Activated T-helper 1 cell treated with anti-CD3 and anti-CD28 coated beads, Interleukin-12 subunit alpha, Interleukin-12 subunit beta, Interleukin-2, Interleukin-4 antibody, amounts not matched to agents 30 ng/mL and 10 ng/mL and 1 ng/mL, durations not matched to agents 14 hours and 24 hours and 36 hours (primary cell): ENCODE data around the gene SLC34A2. TPM values are rescaled to one million over a fixed set of nuclear protein-coding genes. Genes with fewer than 3 reads are reported as not detected.
"Not testable (repeated sequence)": the region's sequence is repeated elsewhere in the genome, so short reads cannot be mapped to it uniquely, and the experiment has no call there.

Source experiments
- DNase-seq: peaks from one replicate; pipeline ENCODE4 v3.0.0; 2021; ENCODE audit warnings: low spot score
- H3K27ac Mint-ChIP-seq: one replicate; pipeline ENCODE4 v1.8.0; 2021; ENCODE audit warnings: mild to moderate bottlenecking, mixed read lengths
- H3K27me3 Mint-ChIP-seq: one replicate; pipeline ENCODE4 v1.8.0; 2022; ENCODE audit warnings: mild to moderate bottlenecking, moderate library complexity, mixed read lengths; ENCODE audit not compliant: insufficient read depth
- H3K36me3 Mint-ChIP-seq: one replicate; pipeline ENCODE4 v1.8.0; 2021; ENCODE audit warnings: low read depth, mixed read lengths
- H3K4me1 Mint-ChIP-seq: one replicate; pipeline ENCODE4 v1.8.0; 2021; ENCODE audit warnings: low read depth, mixed read lengths
- H3K4me3 Mint-ChIP-seq: one replicate; pipeline ENCODE4 v1.8.0; 2021; ENCODE audit warnings: mild to moderate bottlenecking, moderate library complexity, mixed read lengths
- H3K9me3 Mint-ChIP-seq: one replicate; pipeline ENCODE4 v1.8.0; 2021; ENCODE audit warnings: mixed read lengths
- intact Hi-C: fragments of 100-400 bp; cut with micrococcal nuclease; formaldehyde crosslinking; loops from one replicate; pipeline ENCODE4 v1.15.1; 2024
- total RNA-seq: library from RNA; stranded (reverse); gene quantifications from 2 replicates; pipeline ENCODE4 v1.2.3, GENCODE V29; 2022

Gene SLC34A2
- total RNA-seq, 1 donor from 2014 or later = not detected

DNA sequence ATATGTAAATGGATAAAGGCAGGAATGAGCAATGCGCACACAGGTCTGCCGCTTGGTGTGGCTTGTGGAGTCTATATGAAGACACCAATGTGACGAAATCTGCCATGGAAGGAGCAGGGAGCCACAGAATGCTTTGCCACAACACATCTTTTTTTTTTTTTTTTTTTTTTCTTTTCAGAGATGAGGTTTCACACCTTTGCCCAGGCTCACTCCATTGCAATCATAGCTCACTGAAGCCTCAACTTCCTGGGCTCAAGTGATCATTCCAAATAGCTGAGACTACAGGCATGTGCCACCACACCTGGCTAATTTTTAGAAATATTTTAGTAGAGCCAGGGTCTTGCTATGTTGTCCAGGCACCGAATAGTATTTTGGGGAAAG is 17.4 kb upstream of the SLC34A2 start:
- Mint-ChIP-seq H3K4me3 (no peak overlapping the region), H3K9me3 (no peaks in the 10 kb centered on the region), H3K27me3 (no peaks in the 10 kb centered on the region), H3K4me1 (no peaks in the 10 kb centered on the region), H3K27ac (no peak overlapping the region), H3K36me3 (no peaks in the 10 kb centered on the region)
- DNase-seq = no peak
- intact Hi-C loops = no loop called here

DNA sequence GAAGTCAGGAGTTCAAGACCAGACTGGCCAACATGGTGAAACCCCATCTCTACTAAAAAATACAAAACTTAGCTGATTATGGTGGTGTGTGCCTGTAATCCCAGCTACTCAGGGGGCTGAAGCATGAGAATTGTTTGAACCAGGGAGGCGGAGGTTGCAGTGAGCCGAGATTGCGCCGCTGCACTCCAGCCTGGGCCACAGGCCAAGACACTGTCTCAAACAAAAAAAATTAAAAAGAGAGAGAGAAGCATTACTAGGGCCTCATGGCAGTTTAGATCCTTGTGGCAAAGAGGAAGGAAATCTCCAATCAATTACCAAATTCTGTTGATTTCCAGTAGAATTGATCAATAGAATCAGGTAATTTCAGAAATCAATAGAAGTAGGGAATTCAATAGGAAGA is 16.8 kb upstream of the SLC34A2 start:
- H3K4me3 Mint-ChIP-seq = no peak overlapping the region
- no peaks in the 10 kb centered on the region for H3K4me1 Mint-ChIP-seq
- no peak for DNase-seq
- intact Hi-C loops = no loop called here
- H3K9me3 Mint-ChIP-seq = no peaks in the 10 kb centered on the region
- no peaks in the 10 kb centered on the region for H3K27me3 Mint-ChIP-seq
- H3K36me3 Mint-ChIP-seq = no peaks in the 10 kb centered on the region
- H3K27ac Mint-ChIP-seq = no peak overlapping the region

DNA sequence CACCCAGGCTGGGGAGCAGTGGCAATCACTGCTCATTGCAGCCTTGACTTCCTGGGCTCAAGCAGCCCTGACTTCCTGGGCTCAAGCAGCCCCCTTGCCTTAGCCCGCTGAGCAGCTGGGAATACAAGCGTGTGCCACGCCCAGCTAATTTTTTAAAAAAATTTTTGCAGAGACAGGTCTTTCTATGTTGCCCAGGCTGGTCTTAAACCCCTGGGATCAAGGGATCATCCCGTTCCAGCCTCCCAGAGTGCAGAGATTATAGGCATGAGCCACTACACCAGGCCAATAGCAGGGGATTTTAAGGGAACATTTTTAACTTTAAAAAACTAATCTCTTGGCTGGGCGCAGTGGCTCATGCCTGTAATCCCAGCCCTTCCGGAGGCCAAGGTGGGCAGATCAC is 5.3 kb upstream of the SLC34A2 start:
- intact Hi-C loops = no loop called here
- DNase-seq = no peak
- no peaks in the 10 kb centered on the region for H3K4me1 Mint-ChIP-seq
- H3K36me3 Mint-ChIP-seq = no peaks in the 10 kb centered on the region
- H3K9me3 Mint-ChIP-seq = no peaks in the 10 kb centered on the region
- H3K27ac Mint-ChIP-seq = no peak overlapping the region
- H3K27me3 Mint-ChIP-seq = peaks cover 22% of the 10 kb centered on the region
- no peak overlapping the region for H3K4me3 Mint-ChIP-seq

DNA sequence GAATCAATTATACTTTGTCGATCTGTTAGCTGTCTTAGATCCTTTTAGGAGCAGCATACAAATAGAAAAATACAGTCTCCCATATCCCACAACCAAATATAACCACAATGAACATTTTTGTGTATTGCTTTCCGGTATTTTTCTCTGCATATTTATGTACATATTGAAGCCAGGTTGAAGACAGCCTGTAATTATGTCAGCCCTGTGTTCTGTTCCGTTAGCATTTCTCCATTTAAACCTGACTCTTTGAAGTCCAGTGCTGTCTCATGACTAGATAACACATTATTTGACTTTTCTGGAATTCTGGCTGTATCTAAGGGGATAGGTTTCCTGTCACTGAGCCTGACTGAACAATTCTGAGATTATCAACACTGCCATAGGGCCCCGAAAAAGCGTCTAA is 4.0 kb upstream of the SLC34A2 start:
- Mint-ChIP-seq H3K4me1 (no peaks in the 10 kb centered on the region), H3K4me3 (no peak overlapping the region), H3K36me3 (no peaks in the 10 kb centered on the region), H3K9me3 (no peaks in the 10 kb centered on the region), H3K27me3 (peaks cover 32% of the 10 kb centered on the region), H3K27ac (no peak overlapping the region)
- intact Hi-C loops = no loop called here
- no peak for DNase-seq

DNA sequence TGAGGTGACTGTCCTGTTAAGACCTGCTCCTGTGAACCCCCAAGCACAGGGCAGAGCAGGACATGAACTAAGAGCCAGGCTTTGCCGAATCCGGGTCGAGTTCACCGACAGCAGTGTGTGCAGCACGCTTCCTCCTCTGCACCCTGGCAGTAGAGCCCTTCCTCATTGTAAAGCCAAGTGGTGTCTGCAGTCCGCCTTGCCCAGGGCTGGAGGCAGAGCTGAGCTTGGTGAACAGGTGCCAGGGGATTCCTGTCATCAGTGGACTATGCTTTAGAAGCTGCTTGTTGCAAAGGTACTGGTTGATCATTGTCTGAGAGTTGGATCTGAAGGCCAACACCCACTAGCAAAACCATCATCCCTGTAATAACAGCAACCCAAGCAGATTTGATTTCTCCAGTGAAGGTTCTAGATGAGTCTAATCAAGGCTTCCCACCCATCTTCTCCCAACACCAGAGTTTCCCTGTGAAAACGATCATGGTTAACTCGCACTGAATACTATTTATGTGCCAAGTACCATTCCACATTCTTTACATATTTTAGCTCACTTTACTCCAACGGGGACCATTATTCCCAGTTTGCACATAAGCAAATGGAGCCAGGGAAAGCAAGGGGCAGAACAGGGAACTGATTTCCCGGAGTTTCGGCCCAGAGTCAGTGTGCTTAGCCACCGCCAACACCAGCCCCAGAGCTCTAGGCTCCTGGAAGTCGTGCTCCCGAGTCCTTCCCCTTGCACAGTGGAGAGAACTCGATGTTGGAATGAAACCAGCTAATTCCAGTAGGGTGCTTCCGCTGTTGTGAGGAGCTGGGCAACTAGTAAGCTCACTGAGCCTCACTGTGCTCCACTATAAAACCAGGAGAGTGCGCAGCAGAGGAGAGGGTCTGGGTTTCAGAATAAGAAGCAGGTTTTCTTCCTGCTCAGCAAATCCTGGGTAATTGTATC is 1.4 kb upstream of the SLC34A2 start:
- DNase-seq = no peak
- intact Hi-C loops = no loop called here
- Mint-ChIP-seq H3K4me1 (no peaks in the 10 kb centered on the region), H3K4me3 (no peak overlapping the region), H3K27ac (no peak overlapping the region), H3K27me3 (peaks cover 35% of the 10 kb centered on the region), H3K9me3 (no peaks in the 10 kb centered on the region), H3K36me3 (no peaks in the 10 kb centered on the region)

DNA sequence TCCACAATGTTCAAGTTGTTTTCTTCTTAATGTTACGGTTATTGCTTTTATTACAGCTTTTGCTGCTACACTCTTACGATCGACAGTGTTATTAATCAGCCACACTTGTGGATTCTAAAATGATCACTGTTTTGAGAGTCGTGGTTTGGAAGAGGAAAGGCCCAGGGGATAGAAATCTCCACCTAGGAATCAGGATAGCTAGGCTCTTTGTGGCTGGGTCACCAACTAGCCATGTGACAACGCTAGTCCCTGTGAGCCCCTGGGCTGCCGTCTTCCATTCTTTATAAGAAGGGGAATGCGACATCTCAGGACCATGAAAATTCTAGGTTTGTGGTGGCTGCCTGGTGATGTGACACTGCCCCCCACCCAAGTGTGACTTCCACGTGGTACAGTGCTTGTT is 380 bp downstream of the SLC34A2 start:
- no peak overlapping the region for H3K27ac Mint-ChIP-seq
- no peak for DNase-seq
- intact Hi-C loops = no loop called here
- no peaks in the 10 kb centered on the region for H3K4me1 Mint-ChIP-seq
- H3K4me3 Mint-ChIP-seq = no peak overlapping the region
- no peaks in the 10 kb centered on the region for H3K36me3 Mint-ChIP-seq
- no peaks in the 10 kb centered on the region for H3K9me3 Mint-ChIP-seq
- H3K27me3 Mint-ChIP-seq = peaks cover 38% of the 10 kb centered on the region

DNA sequence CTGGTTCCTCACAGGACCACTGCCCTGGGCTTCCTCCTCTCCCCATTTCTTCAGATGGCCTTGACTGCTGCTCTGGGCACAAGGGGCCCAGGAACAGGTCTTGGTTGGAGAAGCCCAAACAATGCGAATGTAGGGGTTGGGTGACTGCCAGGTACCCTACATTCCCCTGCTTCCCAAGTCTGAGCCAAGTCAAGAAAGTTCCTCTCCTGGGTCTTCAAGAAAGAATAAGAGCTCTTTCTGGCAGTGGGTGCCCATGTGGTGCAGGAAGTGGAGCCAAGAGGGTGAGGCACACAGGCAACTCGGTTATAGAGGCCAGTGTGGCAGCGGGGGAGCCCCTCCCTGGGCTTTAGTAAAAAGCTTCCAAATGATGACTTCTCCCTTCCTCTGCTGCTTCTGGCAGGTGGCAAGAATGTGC is 2.7 kb downstream of the SLC34A2 start:
- intact Hi-C loops = no loop called here
- Mint-ChIP-seq H3K4me1 (no peaks in the 10 kb centered on the region), H3K27ac (no peak overlapping the region), H3K27me3 (peaks cover 35% of the 10 kb centered on the region), H3K36me3 (no peaks in the 10 kb centered on the region), H3K4me3 (no peak overlapping the region), H3K9me3 (no peaks in the 10 kb centered on the region)
- no peak for DNase-seq

DNA sequence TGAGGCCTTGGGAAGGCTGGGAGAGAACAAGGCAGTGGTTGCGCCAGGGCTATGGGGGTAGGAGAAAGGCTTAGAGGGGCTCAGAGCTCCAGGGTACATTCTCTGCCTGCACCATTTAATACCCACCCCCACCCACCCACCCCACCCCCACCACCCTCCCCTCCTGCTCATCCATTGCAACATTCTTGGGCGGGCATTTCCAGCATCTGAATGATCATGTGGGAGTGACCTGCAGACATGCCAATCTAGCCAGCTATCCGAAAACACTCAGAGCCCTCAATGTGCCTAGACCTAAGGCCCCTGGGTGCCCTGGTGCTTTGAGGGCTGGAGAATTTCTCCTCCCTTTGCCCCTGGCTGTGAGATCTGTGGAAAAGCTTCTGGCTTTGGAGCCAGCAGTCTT is 3.1 kb downstream of the SLC34A2 start:
- Mint-ChIP-seq H3K9me3 (no peaks in the 10 kb centered on the region), H3K27me3 (peaks cover 31% of the 10 kb centered on the region), H3K4me3 (no peak overlapping the region), H3K27ac (no peak overlapping the region), H3K4me1 (no peaks in the 10 kb centered on the region), H3K36me3 (no peaks in the 10 kb centered on the region)
- DNase-seq = no peak
- intact Hi-C loops = no loop called here

DNA sequence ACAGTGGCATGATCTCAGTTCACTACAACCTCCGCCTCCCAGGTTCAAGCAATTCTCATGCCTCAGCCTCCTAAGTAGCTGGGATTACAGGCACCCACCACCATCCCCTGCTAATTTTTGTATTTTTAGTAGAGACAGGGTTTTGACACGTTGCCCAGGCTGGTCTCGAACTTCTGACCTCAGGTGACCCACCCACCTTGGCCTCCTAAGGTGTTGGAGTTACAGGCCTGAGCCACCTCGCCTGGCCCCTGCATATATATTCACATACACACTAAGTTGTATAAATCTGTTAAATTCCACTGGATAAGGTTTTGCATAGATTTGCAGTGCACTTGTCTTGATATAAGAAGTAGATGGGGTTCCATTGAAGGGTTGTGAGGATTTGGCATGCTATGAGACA is 5.8 kb downstream of the SLC34A2 start:
- H3K9me3 Mint-ChIP-seq, H3K27me3 Mint-ChIP-seq, intact Hi-C loops, H3K36me3 Mint-ChIP-seq, H3K4me3 Mint-ChIP-seq, H3K27ac Mint-ChIP-seq, H3K4me1 Mint-ChIP-seq, DNase-seq: not testable (repeated sequence)

DNA sequence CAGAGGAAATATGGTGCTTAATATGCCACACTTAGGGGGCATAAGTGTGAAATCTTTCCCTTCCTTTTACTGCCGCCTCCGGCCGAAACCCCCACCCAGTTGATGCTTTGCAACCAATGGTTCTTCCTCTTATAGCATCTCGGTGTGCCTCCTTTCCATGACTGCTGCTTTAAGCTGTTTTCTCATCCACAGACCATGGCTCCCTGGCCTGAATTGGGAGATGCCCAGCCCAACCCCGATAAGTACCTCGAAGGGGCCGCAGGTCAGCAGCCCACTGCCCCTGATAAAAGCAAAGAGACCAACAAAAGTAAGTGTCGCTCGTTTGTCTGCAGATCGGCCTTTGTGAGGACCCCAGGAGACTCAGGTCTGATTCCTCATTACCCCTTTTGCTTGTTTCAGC is 6.7 kb downstream of the SLC34A2 start:
- intact Hi-C loops = no loop called here
- Mint-ChIP-seq H3K27me3 (peaks cover 6% of the 10 kb centered on the region), H3K4me3 (no peak overlapping the region), H3K27ac (no peak overlapping the region), H3K9me3 (no peaks in the 10 kb centered on the region), H3K36me3 (no peaks in the 10 kb centered on the region), H3K4me1 (no peaks in the 10 kb centered on the region)
- DNase-seq = no peak

DNA sequence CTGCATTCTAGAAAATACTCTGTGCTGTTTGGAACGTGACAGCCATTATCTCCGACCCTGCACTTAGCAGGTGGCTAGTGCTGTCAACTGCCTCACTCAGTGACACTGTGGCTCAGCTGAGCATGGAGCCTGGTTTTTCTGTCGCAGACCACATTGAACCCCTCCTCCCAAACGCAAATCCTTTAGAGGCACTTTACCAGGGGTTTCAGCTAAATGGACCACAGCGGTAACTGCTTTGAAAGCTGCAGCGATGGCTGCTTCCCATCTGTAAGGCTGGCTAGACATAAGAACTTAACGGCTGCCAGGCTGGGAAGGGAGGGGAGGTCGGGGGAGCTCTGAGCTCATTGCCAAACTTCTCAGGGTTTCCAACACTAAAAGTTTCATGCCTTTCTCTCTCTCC is 8.1 kb downstream of the SLC34A2 start:
- DNase-seq = no peak
- Mint-ChIP-seq H3K4me1 (no peaks in the 10 kb centered on the region), H3K36me3 (no peaks in the 10 kb centered on the region), H3K9me3 (no peaks in the 10 kb centered on the region), H3K27me3 (peaks cover 4% of the 10 kb centered on the region), H3K4me3 (no peak overlapping the region), H3K27ac (no peak overlapping the region)
- intact Hi-C loops = no loop called here

DNA sequence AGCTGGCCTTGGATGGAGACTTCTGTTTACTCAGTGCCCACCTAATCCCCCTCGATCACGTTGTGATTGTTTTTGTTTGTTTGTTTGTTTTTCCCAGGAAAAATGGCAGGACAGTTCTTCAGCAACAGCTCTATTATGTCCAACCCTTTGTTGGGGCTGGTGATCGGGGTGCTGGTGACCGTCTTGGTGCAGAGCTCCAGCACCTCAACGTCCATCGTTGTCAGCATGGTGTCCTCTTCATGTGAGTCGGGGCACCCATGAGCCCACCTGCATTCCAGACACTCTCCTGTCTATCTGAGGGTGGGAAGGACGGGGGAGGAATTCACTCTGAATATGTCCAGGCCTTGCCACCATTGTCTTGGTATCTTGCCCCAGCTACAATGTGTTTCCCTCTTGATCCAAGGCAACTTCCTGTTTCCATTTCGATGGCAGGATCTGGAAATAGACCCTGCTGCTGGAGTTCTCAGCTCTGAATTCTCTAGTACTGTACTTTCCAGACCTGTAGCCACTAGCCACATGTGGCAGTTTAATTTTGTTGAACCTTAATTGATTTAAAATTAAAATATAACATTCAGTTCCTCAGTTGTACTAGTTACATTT is 10.5 kb downstream of the SLC34A2 start:
- DNase-seq = no peak
- H3K36me3 Mint-ChIP-seq = no peaks in the 10 kb centered on the region
- H3K27ac Mint-ChIP-seq = no peak overlapping the region
- intact Hi-C loops = no loop called here
- H3K4me3 Mint-ChIP-seq = no peak overlapping the region
- peaks cover 2% of the 10 kb centered on the region for H3K27me3 Mint-ChIP-seq
- H3K9me3 Mint-ChIP-seq = no peaks in the 10 kb centered on the region
- no peaks in the 10 kb centered on the region for H3K4me1 Mint-ChIP-seq

DNA sequence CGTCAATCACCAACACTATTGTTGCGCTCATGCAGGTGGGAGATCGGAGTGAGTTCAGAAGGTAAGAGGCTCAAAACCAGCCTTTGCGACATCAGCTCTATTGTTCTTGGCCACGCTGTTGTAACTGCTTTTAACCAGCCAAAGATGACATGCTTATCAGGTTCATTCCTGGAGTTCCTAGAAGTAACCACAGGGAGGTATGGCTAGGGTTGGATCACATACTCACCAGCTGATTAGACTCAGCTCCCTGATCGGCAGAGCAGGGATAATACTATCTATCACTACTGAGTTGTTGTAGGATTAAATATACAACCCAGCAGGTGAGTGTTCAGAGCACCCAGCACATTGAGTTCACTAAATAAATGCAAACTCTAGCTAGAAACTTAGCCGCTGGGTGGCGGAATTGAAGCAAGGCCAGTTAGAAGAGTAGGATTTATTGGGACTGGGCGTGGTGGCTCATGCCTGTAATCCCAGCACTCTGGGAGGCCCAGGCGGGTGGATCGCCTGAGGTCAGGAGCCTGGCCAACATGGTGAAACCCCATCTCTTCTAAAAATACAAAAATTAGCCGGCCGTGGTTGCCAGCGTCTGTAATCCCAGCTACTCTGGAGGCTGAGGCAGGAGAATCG is 12.4 kb downstream of the SLC34A2 start:
- H3K36me3 Mint-ChIP-seq = no peaks in the 10 kb centered on the region
- no peak overlapping the region for H3K27ac Mint-ChIP-seq
- DNase-seq = no peak
- H3K27me3 Mint-ChIP-seq = peaks cover 2% of the 10 kb centered on the region
- H3K4me1 Mint-ChIP-seq = no peaks in the 10 kb centered on the region
- no peaks in the 10 kb centered on the region for H3K9me3 Mint-ChIP-seq
- H3K4me3 Mint-ChIP-seq = no peak overlapping the region
- intact Hi-C loops = no loop called here
